ENCODE measurements around the gene STAP1.
"Not testable (repeated sequence)": the region's sequence is repeated elsewhere in the genome, so short reads cannot be mapped to it uniquely, and the experiment has no call there.

STAP1 gene

DNA sequence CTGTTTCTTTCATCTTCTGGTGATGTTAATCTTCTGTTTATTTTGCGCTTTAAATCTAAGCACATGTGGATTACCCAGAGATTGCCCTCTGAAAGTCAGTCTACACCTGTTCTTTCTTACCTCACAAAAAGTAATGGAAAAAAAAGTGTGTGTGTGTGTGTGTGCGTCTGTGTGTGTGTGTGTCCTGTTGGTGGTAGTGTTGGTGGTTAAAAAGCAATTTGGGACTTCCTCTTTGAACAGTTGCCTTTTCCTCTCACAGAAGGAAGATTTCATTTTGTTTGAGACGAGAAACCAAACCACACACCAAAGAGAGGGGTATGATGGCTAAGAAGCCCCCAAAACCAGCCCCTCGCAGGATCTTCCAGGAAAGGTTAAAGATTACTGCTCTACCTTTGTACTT is at the start of gene STAP1:
TSS of gene STAP1 (plus strand) at position 235 of the 400 bp plus-strand sequence. CDS start at position 318, 83 bp downstream.
- Histone ChIP-seq H3K9me3 (ENCODE audit: control insufficient read depth in 2 of 2, low read length in 2 of 2) (no peaks in the 10 kb centered on the region), H3K36me3 (ENCODE audit: control insufficient read depth in 2 of 2, insufficient read depth in 2 of 2, low read length in 2 of 2) (no peaks in the 10 kb centered on the region), H3K4me1 (ENCODE audit: control insufficient read depth in 2 of 2, insufficient read depth in 2 of 2, low read length in 2 of 2) (no peaks in the 10 kb centered on the region), H3K27me3 (ENCODE audit: control insufficient read depth in 2 of 2, insufficient read depth in 2 of 2, low read length in 2 of 2) (no peaks in the 10 kb centered on the region), H3K27ac (ENCODE audit: low read depth in 2 of 2, low read length in 2 of 2) (no peak within 1 kb of the TSS), H3K9ac (ENCODE audit: low read depth in 1 of 2, low read length in 2 of 2) (no peak within 1 kb of the TSS), H3K4me3 (ENCODE audit: low read length in 2 of 2) (peak within 1 kb of the TSS; percentile 35 to 64)

DNA sequence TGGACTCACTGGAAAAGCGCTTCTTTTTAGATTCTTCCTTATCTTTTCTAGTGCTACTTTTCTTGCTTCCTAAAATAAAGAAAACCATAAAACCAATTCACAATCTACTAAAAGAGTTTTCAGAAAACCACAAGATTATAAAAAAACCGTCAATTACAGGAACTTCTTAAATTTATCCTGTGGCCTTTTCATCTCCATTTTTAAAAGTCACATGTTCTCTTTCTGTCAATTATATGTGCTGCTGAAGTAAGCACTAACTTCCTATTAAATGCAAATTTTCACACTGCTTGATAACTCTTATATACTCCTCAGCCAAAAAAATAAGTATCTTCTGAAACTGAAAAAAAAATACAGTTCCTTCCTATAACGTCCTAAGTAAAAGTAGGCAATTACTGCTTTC is 46.0 kb upstream of the STAP1 start:
- Histone ChIP-seq H3K4me3 (ENCODE audit: low read length in 2 of 2) (no peak overlapping the region), H3K27ac (ENCODE audit: low read depth in 2 of 2, low read length in 2 of 2) (no peak overlapping the region), H3K9me3 (ENCODE audit: control insufficient read depth in 2 of 2, low read length in 2 of 2) (no peaks in the 10 kb centered on the region), H3K36me3 (ENCODE audit: control insufficient read depth in 2 of 2, insufficient read depth in 2 of 2, low read length in 2 of 2) (peaks cover 35 to 41% of the 10 kb centered on the region in 2 donors), H3K27me3 (ENCODE audit: control insufficient read depth in 2 of 2, insufficient read depth in 2 of 2, low read length in 2 of 2) (no peaks in the 10 kb centered on the region), H3K9ac (ENCODE audit: low read depth in 1 of 2, low read length in 2 of 2) (no peak overlapping the region), H3K4me1 (ENCODE audit: control insufficient read depth in 2 of 2, insufficient read depth in 2 of 2, low read length in 2 of 2) (no peaks in the 10 kb centered on the region)

DNA sequence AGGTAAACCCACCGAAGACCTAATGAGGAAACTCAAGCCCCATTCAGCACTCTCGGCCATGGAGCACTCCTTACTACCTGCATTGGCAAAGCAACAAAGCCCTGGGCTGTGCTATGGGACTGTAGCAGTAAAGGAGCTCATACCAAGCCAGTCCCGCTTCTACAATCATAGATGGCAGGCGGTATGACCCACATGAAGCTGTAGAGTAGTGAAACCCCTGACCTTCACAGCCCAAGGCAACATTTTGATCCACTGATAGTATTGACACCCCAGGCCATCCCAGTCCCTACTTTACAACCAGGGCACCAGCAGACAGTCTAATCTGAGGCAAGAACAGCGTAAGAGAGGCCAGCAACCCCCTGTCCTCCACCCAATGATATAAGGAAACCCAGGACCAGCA is 38.4 kb upstream of the STAP1 start:
- Histone ChIP-seq H3K36me3 (ENCODE audit: control insufficient read depth in 2 of 2, insufficient read depth in 2 of 2, low read length in 2 of 2) (peaks cover 14% of the 10 kb centered on the region in 2 donors), H3K9me3 (ENCODE audit: control insufficient read depth in 2 of 2, low read length in 2 of 2) (no peaks in the 10 kb centered on the region), H3K27me3 (ENCODE audit: control insufficient read depth in 2 of 2, insufficient read depth in 2 of 2, low read length in 2 of 2) (no peaks in the 10 kb centered on the region), H3K27ac (ENCODE audit: low read depth in 2 of 2, low read length in 2 of 2) (no peak overlapping the region), H3K4me1 (ENCODE audit: control insufficient read depth in 2 of 2, insufficient read depth in 2 of 2, low read length in 2 of 2) (no peaks in the 10 kb centered on the region), H3K4me3 (ENCODE audit: low read length in 2 of 2) (no peak overlapping the region), H3K9ac (ENCODE audit: low read depth in 1 of 2, low read length in 2 of 2) (no peak overlapping the region)

DNA sequence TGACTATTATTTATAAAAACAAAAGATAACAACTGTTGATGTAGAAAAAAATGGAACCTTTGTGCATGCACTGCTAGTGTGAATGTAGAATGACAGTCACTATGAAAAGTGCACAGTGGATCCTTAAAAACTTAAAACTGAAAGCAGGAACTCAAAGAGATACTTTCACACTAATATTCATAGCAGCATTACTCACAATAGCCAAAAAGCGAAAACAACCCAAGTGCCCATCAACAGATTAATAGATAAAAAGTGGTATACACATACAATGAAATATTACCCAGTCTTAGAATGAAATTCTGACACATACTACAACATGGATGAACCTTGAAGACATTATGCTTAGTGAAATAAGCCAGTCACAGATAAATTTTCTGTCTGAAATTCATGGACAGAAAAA is 37.0 kb upstream of the STAP1 start:
- Histone ChIP-seq H3K4me3 (ENCODE audit: low read length in 2 of 2) (no peak overlapping the region), H3K9ac (ENCODE audit: low read depth in 1 of 2, low read length in 2 of 2) (no peak overlapping the region), H3K27me3 (ENCODE audit: control insufficient read depth in 2 of 2, insufficient read depth in 2 of 2, low read length in 2 of 2) (no peaks in the 10 kb centered on the region), H3K9me3 (ENCODE audit: control insufficient read depth in 2 of 2, low read length in 2 of 2) (no peaks in the 10 kb centered on the region), H3K4me1 (ENCODE audit: control insufficient read depth in 2 of 2, insufficient read depth in 2 of 2, low read length in 2 of 2) (no peaks in the 10 kb centered on the region), H3K36me3 (ENCODE audit: control insufficient read depth in 2 of 2, insufficient read depth in 2 of 2, low read length in 2 of 2) (peaks cover 14% of the 10 kb centered on the region in 2 donors), H3K27ac (ENCODE audit: low read depth in 2 of 2, low read length in 2 of 2) (no peak overlapping the region)

GRCh38 chr4:67522230-67522629 is 36.3 kb upstream of the STAP1 start:
- no peak overlapping the region for H3K27ac ChIP-seq (ENCODE audit: low read depth in 2 of 2, low read length in 2 of 2)
- no peak overlapping the region for H3K9ac ChIP-seq (ENCODE audit: low read depth in 1 of 2, low read length in 2 of 2)
- no peaks in the 10 kb centered on the region for H3K27me3 ChIP-seq (ENCODE audit: control insufficient read depth in 2 of 2, insufficient read depth in 2 of 2, low read length in 2 of 2)
- H3K4me1 ChIP-seq (ENCODE audit: control insufficient read depth in 2 of 2, insufficient read depth in 2 of 2, low read length in 2 of 2): no peaks in the 10 kb centered on the region
- H3K9me3 ChIP-seq (ENCODE audit: control insufficient read depth in 2 of 2, low read length in 2 of 2): no peaks in the 10 kb centered on the region
- H3K36me3 ChIP-seq (ENCODE audit: control insufficient read depth in 2 of 2, insufficient read depth in 2 of 2, low read length in 2 of 2): peaks cover 14 to 15% of the 10 kb centered on the region in 2 donors
- H3K4me3 ChIP-seq (ENCODE audit: low read length in 2 of 2): no peak overlapping the region

DNA sequence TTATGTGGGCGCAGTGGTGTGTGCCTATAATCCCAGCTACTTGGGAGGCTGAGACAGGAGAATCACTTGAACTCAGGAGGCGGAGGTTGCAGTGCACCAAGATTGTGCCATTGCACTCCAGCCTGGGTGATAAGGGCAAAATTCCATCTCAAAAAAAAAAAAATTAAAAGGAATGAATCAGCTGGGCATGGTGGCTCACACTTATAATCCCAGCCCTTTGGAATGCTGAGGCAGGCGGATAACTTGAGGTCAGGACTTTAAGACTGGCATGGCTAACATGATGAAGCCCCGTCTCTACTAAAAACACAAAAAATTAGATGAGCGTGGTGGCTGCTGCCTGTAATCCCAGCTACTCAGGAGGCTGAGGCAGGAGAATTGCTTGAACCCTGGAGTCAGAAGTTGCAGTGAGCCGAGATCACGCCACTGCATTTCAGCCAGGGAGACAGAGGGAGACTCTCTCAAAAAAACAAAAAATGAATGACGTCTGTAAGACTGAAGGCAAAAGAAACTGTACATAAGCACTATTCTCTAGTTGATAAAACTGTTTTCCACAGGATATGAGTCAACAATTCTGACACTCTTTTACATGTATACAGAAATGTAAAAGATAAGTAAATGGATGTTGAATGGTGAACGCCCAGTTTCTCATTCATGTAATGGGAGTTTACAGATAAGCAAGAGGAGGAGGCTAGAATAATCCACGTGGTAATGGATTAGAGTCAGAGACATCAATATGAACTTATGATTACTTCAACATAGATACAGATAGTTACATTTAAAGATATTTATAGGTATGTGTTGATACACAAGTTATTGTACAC is 35.5 kb upstream of the STAP1 start:
- no peak overlapping the region for H3K27ac ChIP-seq (ENCODE audit: low read depth in 2 of 2, low read length in 2 of 2)
- H3K9me3 ChIP-seq (ENCODE audit: control insufficient read depth in 2 of 2, low read length in 2 of 2): no peaks in the 10 kb centered on the region
- H3K9ac ChIP-seq (ENCODE audit: low read depth in 1 of 2, low read length in 2 of 2): no peak overlapping the region
- H3K27me3 ChIP-seq (ENCODE audit: control insufficient read depth in 2 of 2, insufficient read depth in 2 of 2, low read length in 2 of 2): no peaks in the 10 kb centered on the region
- peaks cover 9 to 12% of the 10 kb centered on the region in 2 donors for H3K36me3 ChIP-seq (ENCODE audit: control insufficient read depth in 2 of 2, insufficient read depth in 2 of 2, low read length in 2 of 2)
- no peak overlapping the region for H3K4me3 ChIP-seq (ENCODE audit: low read length in 2 of 2)
- no peaks in the 10 kb centered on the region for H3K4me1 ChIP-seq (ENCODE audit: control insufficient read depth in 2 of 2, insufficient read depth in 2 of 2, low read length in 2 of 2)

- not testable (repeated sequence) for H3K27me3 ChIP-seq (ENCODE audit: control insufficient read depth in 2 of 2, insufficient read depth in 2 of 2, low read length in 2 of 2); H3K4me1 ChIP-seq (ENCODE audit: control insufficient read depth in 2 of 2, insufficient read depth in 2 of 2, low read length in 2 of 2); H3K9me3 ChIP-seq (ENCODE audit: control insufficient read depth in 2 of 2, low read length in 2 of 2); H3K4me3 ChIP-seq (ENCODE audit: low read length in 2 of 2); H3K9ac ChIP-seq (ENCODE audit: low read depth in 1 of 2, low read length in 2 of 2); H3K27ac ChIP-seq (ENCODE audit: low read depth in 2 of 2, low read length in 2 of 2)
- peaks cover 10 to 12% of the 10 kb centered on the region in 2 donors for H3K36me3 ChIP-seq (ENCODE audit: control insufficient read depth in 2 of 2, insufficient read depth in 2 of 2, low read length in 2 of 2)
Measured at GRCh38 chr4:67524140-67524539, 34.4 kb upstream of the STAP1 start.

DNA sequence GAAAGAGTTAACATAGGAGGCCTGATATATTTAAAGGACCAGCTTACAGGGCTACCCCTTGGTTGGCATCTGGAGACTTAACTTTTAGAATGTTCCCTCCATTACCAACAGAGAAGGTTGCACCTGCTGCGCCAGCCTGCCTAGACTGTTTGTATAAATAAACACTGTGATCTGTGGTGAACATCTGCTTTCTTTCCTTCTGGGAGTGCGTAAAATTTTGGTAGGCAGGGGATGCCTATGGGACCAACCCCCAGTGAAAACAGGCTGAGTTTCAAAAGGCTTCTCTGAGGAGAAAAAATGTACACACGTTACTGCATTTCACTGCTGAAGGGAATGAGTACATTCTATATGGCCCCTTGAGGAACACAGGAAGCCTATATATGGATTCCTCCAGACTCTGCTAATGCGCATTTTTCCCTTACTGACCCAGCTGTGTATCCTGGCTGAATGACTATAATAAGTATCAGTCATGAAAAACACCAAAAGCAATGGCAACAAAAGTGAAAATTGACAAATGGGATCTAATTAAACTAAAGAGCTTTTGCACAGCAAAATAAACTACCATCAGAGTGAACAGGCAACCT is 27.1 kb upstream of the STAP1 start:
- Histone ChIP-seq H3K4me1 (ENCODE audit: control insufficient read depth in 2 of 2, insufficient read depth in 2 of 2, low read length in 2 of 2) (no peaks in the 10 kb centered on the region), H3K27ac (ENCODE audit: low read depth in 2 of 2, low read length in 2 of 2) (no peak overlapping the region), H3K4me3 (ENCODE audit: low read length in 2 of 2) (no peak overlapping the region), H3K9me3 (ENCODE audit: control insufficient read depth in 2 of 2, low read length in 2 of 2) (no peaks in the 10 kb centered on the region), H3K27me3 (ENCODE audit: control insufficient read depth in 2 of 2, insufficient read depth in 2 of 2, low read length in 2 of 2) (no peaks in the 10 kb centered on the region), H3K36me3 (ENCODE audit: control insufficient read depth in 2 of 2, insufficient read depth in 2 of 2, low read length in 2 of 2) (peaks cover 46 to 47% of the 10 kb centered on the region in 2 donors), H3K9ac (ENCODE audit: low read depth in 1 of 2, low read length in 2 of 2) (no peak overlapping the region)

- H3K27me3 ChIP-seq (ENCODE audit: control insufficient read depth in 2 of 2, insufficient read depth in 2 of 2, low read length in 2 of 2); H3K9me3 ChIP-seq (ENCODE audit: control insufficient read depth in 2 of 2, low read length in 2 of 2); H3K9ac ChIP-seq (ENCODE audit: low read depth in 1 of 2, low read length in 2 of 2); H3K4me1 ChIP-seq (ENCODE audit: control insufficient read depth in 2 of 2, insufficient read depth in 2 of 2, low read length in 2 of 2); H3K27ac ChIP-seq (ENCODE audit: low read depth in 2 of 2, low read length in 2 of 2); H3K4me3 ChIP-seq (ENCODE audit: low read length in 2 of 2): not testable (repeated sequence)
- peaks cover 50 to 52% of the 10 kb centered on the region in 2 donors for H3K36me3 ChIP-seq (ENCODE audit: control insufficient read depth in 2 of 2, insufficient read depth in 2 of 2, low read length in 2 of 2)
Measured at GRCh38 chr4:67532397-67532796, 26.1 kb upstream of the STAP1 start.

DNA sequence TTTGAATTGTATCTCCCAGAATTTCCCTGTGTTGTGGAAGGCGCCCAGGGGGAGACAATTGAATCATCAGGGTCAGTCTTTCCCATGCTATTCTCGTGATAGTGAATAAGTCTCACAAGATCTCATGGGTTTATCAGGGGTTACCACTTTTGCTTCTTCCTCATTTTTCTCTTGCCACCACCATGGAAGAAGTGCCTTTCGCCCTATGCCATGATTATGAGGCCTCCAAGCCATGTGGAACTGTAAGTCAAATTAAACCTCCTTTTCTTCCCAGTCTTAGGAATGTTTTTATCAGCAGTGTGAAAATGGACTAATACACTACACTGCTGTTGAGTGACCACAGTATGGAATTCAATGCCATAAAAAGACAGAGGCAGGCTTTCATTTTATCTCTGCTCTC is 25.4 kb upstream of the STAP1 start:
- Histone ChIP-seq H3K4me1 (ENCODE audit: control insufficient read depth in 2 of 2, insufficient read depth in 2 of 2, low read length in 2 of 2) (no peaks in the 10 kb centered on the region), H3K27me3 (ENCODE audit: control insufficient read depth in 2 of 2, insufficient read depth in 2 of 2, low read length in 2 of 2) (no peaks in the 10 kb centered on the region), H3K9ac (ENCODE audit: low read depth in 1 of 2, low read length in 2 of 2) (no peak overlapping the region), H3K9me3 (ENCODE audit: control insufficient read depth in 2 of 2, low read length in 2 of 2) (no peaks in the 10 kb centered on the region), H3K27ac (ENCODE audit: low read depth in 2 of 2, low read length in 2 of 2) (no peak overlapping the region), H3K36me3 (ENCODE audit: control insufficient read depth in 2 of 2, insufficient read depth in 2 of 2, low read length in 2 of 2) (peaks cover 54 to 55% of the 10 kb centered on the region in 2 donors), H3K4me3 (ENCODE audit: low read length in 2 of 2) (no peak overlapping the region)
